Measurements from ENCODE around the gene TMTC3. TPM values are rescaled to one million over a fixed set of nuclear protein-coding genes. Genes with fewer than 3 reads are reported as not detected.

The TMTC3 gene
- polyA plus RNA-seq, 4 donors = 22.2 to 31.5 (median 26.5) TPM

GRCh38 chr12:88223519-88223918 lies 81.4 kb downstream of the TMTC3 start:
- DNase-seq (ENCODE audit: low read depth in 4 of 4, low spot score in 3 of 4) = no peak

DNA sequence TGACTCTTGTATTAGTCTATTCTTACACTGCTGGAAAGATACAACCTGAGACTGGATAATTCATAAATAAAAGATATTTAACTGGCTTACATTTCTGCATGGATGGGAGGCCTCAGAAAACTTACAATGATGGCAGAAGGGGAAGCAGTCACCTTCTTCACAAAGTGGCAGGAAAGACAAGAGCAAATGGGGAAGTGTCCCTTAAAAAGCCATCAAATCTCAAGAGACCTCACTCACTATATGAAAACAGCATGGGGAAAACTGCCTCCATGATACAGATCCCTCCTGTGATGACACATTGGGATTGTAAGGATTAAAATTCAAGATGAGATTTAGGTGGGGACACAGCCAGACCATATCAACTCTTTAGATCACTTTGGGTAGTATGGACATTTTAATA lies 83.7 kb downstream of the TMTC3 start:
- no peak for DNase-seq (ENCODE audit: low read depth in 4 of 4, low spot score in 3 of 4)

DNA sequence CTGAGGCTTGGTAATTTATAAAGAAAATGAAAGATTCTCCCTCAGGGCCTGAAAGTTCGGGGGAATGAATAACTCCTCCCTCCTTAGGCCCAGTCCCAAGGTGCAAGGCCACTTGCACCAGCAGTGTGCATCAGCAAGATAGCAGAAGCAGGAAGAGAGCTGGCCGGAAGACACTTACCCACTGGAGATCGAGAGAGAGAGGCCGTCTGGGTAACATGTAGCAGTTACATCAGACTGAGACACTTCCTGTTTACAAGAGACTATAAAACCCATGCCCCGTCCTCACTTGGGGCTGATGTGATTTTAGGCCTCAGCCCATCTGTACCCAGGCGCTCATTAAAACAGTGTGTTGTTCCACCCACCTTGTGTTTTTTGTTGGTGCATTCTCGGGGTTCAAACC lies 85.2 kb downstream of the TMTC3 start:
- no peak for DNase-seq (ENCODE audit: low read depth in 4 of 4, low spot score in 3 of 4)

DNA sequence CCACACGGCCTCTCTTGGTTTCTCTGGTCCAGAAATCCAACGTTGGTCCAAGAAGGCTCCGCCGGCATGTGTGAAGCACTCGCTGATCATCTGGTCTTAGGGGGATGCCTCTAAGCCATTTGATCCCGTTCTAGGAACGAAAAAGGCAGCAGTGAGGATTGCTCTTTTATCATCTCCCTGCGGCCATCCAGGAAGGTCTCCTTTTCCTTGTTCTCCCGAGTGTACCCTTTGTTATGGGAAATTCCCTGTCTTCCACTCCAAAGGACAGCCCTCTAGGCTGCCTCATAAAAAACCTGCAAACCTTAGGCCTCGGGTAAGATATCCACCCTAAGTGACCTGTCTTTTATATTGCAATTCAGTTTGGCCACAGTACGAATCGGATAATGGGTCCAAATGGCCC lies 85.8 kb downstream of the TMTC3 start:
- DNase-seq (ENCODE audit: low read depth in 4 of 4, low spot score in 3 of 4) = no peak

DNA sequence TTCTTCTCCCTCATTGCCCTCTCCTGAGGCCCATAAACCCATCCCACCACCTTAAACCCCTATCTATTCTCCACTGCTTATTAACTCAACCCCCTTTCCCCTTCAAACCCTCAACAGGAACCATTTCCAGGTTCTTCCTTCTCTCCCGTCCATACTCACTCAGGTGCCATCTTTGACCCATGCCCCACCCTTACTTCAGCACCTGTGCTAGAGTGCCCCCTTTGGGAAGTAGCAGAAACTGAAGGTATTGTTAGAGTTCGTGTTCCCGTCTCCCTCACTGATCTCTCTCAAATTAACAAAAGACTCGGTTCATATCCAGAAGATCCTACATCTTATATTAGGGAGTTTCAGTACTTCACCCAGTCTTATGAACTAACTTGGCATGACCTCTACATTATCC lies 86.6 kb downstream of the TMTC3 start:
- DNase-seq (ENCODE audit: low read depth in 4 of 4, low spot score in 3 of 4) = no peak

GRCh38 chr12:88230271-88230670 lies 88.2 kb downstream of the TMTC3 start:
- DNase-seq (ENCODE audit: low read depth in 4 of 4, low spot score in 3 of 4) = no peak

GRCh38 chr12:88235183-88235833 lies 93.2 kb downstream of the TMTC3 start:
- no peak for DNase-seq (ENCODE audit: low read depth in 4 of 4, low spot score in 3 of 4)

- DNase-seq (ENCODE audit: low read depth in 4 of 4, low spot score in 3 of 4) = no peak
Measured at GRCh38 chr12:88237954-88238353, 95.8 kb downstream of the TMTC3 start.

- DNase-seq (ENCODE audit: low read depth in 4 of 4, low spot score in 3 of 4) = no peak
Measured at GRCh38 chr12:88238406-88238805, 96.3 kb downstream of the TMTC3 start.

GRCh38 chr12:88241862-88242570 lies 99.9 kb downstream of the TMTC3 start:
- no peak for DNase-seq (ENCODE audit: low read depth in 4 of 4, low spot score in 3 of 4)

- DNase-seq (ENCODE audit: low read depth in 4 of 4, low spot score in 3 of 4) = no peak
Measured at GRCh38 chr12:88242571-88242925, 100.4 kb downstream of the TMTC3 start.

- DNase-seq (ENCODE audit: low read depth in 4 of 4, low spot score in 3 of 4) = no peak
Measured at GRCh38 chr12:88242939-88243338, 100.8 kb downstream of the TMTC3 start.

DNA sequence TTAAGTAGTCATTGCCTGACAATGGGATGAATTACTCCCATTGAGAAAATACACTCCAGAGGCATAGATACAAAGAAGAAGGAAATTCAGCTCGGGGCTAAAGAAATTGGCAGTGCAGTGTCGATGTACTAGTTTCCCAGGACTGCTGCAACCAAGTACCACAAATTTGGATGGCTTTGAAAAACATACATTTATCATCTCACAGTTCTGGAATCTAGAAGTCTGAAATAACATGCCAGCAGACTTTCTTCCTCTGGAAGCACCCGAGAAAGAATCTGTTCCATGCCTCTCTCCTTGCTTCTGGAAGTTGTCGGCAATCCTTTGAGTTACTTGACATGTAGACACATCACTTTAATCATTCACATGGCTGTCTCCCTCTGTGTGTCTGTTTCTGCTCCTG lies 101.9 kb downstream of the TMTC3 start:
- DNase-seq (ENCODE audit: low read depth in 4 of 4, low spot score in 3 of 4) = no peak

DNA sequence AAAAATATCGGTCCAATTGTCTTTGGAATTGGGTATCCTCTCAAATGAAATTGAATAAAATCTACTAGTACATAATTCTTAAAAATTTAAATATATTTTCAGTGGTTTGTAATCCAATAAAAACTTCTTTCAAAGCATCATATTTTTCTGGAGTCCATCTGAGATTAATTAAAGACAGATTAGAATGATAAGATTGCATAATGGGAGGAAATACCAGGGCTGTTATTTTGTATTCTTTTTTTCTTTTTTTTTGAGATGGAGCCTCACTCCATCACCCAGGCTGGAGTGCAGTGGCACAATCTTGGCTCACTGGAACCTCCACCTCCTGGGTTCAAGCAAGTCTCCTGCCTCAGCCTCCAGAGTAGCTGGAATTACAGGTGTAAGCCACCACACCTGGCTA lies 103.8 kb downstream of the TMTC3 start:
- DNase-seq (ENCODE audit: low read depth in 4 of 4, low spot score in 3 of 4) = no peak

DNA sequence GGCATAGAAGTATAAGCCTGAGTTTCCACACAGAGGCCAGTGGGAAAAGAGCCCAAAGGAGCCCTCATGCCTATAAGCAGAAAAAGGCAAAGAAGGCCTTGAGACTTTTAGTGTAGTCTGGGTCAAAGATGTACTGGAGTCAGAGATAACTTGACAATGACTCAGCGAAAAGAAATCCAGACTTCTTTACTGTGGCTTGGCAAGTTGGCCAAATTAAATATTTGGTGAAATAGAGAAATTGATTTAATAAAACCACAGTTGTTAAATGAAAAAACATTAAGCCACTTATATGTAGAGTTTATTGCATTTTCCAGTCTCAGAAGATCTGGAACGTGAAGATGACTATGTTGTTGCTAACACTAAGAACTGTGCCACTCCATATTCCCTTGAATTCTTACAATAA lies 105.1 kb downstream of the TMTC3 start:
- DNase-seq (ENCODE audit: low read depth in 4 of 4, low spot score in 3 of 4) = no peak

DNA sequence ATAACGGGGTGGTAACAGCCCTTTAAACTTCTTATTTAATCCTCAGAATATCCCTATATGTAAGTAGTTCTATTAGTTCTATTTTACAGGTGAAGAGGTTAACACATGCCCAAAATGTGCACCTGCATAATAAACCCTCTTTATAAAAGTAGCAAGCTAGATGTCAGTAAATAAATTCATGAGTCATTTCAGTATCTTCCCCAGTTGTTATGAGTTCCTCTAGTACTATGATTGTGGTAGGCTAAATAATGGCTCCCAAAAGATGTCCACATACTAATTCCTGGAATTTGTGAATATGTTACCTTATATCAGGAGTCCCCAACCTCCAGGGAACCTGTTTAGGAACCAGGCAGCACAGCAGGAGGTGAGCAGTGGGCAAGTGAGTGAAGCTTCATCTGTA lies 106.5 kb downstream of the TMTC3 start:
- no peak for DNase-seq (ENCODE audit: low read depth in 4 of 4, low spot score in 3 of 4)

Other genes with a start within 250 kb of the TMTC3 start
- gene C12orf50, start 112.9 kb upstream of the TMTC3 start, polyA plus RNA-seq (ENCODE audit: insufficient read length in 4 of 4) = under 1 TPM; 0.17 to 0.47 (median 0.32) TPM
- 10 to 100 TPM; 23.5 to 33.6 (median 26.2) TPM for gene CEP290, start 219 bp upstream of the TMTC3 start, polyA plus RNA-seq (ENCODE audit: insufficient read length in 4 of 4)

Measured in left renal pelvis (tissue), 4 donors.